Right ventricle myocardium superior (tissue), 1 donor: ENCODE measurements around the gene CDK5. TPM values are rescaled to one million over a fixed set of nuclear protein-coding genes. Genes with fewer than 3 reads are reported as not detected.
"Not testable (repeated sequence)": the region's sequence is repeated elsewhere in the genome, so short reads cannot be mapped to it uniquely, and the experiment has no call there.

Source experiments
- ATAC-seq: fragments of 200-7000 bp; cut with Tn5 transposase; one replicate; pipeline ENCODE4 v1.9.1; 2020; ENCODE audit warnings: mild to moderate bottlenecking; ENCODE audit not compliant: poor library complexity
- DNase-seq: peaks from one replicate; pipeline ENCODE4 v3.0.0-alpha.2; 2020
- intact Hi-C: fragments of 100-400 bp; cut with DNase I; formaldehyde crosslinking; loops from one replicate; pipeline ENCODE4 v1.11.2; 2022
- total RNA-seq: library from RNA; stranded (reverse); fragmentation: NEBNext Ultra II Directional; extraction: Animal tissue kit (Norgen Biotek cat#: 25700); gene quantifications from one replicate; pipeline ENCODE4 v1.2.1, GENCODE V29; 2021
- donor health status: DM: no; HTN: yes; CAD: no; lungs with severe emphysema.

CDK5 gene
- total RNA-seq, 1 donor from 2014 or later, result 6.3 TPM

DNA sequence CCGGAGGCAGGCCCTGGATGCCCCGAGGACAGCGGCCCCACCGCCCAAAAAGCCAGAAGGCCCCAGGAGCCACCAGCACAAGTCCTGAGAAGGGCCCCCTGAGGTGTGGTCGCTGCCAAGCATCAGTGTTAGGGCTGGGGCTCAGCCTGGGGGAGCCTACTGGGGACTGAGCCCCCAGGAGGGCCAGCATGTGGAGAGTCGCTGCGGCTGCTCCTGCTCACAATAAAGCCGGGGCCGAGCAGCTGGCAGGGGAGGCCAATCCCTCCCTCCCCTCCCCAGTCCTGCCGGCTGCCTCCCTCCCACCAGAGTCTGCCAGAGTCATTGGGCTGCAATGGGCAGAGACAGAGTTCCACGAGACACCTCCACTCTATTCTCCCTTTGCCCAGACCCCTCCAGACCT lies 12.4 kb downstream of the CDK5 start:
- no peak for ATAC-seq
- no peak for DNase-seq
- intact Hi-C loops, result no loop called here

DNA sequence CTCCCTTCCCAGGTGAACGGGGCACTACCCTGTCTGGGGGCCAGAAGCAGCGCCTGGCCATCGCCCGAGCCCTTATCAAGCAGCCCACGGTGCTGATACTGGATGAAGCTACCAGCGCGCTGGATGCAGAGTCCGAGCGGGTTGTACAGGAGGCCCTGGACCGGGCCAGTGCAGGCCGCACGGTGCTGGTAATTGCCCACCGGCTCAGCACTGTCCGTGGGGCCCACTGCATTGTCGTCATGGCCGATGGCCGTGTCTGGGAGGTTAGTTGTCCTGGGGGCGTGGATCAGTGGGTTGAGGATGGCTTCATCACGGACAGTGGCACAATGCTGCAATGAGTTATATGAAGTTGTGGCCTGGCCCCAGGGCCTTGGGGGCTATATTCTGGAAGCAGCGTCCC lies 13.7 kb downstream of the CDK5 start:
- intact Hi-C loops, result no loop called here
- ATAC-seq (no peak), DNase-seq (no peak)

DNA sequence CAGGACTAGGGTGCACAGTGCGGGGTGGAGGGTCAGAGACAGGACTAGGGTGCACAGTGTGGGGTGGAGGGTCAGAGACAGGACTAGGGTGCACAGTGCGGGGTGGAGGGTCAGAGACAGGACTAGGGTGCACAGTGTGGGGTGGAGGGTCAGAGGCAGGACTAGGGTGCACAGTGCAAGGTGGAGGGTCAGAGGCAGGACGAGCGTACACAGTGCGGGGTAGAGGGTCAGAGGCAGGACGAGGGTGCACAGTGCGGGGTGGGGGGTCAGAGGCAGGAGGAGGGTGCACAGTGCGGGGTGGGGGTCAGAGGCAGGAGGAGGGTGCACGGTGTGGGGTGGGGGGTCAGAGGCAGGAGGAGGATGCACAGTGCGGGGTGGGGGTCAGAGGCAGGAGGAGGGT lies 14.2 kb downstream of the CDK5 start:
- intact Hi-C loops, DNase-seq, ATAC-seq: not testable (repeated sequence)

DNA sequence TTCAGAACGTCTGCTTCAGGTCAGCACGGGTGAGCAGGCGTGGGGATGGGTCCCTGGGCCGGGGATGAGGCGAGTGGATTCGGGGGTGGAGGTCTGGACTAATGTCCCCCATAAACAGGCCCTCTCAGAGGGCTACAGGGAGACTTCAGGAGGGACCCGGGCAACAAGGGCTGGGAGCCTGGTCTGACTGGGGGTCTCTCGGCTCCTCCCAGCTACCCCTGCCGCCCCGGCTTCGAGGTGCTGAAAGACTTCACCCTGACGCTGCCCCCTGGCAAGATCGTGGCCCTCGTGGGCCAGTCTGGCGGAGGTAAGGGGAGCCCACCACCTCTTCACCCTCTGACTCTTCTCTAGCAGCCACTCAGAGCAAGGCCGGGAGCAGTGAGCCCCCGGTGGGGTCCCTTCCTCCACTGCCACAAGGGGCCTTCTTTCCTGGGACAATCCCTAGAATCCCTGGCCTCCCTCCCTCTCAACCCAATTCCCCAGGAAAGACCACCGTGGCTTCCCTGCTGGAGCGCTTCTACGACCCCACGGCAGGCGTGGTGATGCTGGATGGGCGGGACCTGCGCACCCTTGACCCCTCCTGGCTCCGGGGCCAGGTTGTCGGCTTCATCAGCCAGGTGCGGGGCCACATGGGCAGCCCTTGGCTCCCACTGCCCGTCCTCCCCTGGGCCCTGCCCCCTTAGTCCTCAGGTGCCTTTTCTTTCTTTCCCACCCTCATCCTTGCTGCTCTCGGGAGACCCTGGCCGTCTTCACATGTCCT lies 16.9 kb downstream of the CDK5 start:
- DNase-seq, result no peak
- intact Hi-C loops, result no loop called here
- no peak for ATAC-seq

DNA sequence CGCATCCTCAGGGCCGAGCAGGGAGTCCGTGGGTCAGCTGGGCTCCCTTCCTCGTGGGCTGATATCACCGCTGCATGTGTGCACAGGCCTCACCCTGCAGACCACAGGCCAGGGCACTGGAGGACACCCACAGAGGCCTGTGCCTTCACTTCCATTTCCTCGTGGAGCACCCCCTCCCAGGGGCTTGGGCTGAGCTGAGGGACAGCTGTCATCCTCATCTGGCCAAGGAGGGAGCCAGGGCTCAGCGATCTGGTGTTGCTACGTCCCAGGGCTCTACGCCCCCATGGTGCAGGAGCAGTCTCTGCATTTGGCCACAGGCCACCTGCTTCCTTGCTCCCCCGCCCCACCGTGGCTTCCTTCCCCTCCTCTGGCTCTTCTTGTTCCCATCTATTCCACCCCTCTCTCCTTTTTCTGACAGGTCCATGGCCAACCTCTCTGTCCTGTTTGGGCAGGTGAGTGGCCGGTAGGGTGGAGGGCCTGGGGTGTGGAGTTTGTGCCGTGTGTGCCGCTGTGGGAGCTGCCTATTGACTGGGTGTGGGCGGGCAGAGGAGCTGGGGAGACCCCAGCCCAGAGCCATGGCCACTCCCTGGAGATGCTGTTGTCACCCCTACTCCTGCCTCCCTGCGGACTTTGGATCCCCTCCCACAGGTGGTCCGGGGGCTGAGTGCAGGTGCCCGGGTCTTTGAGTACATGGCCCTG lies 17.7 kb downstream of the CDK5 start:
- intact Hi-C loops, result loop anchor here (10.0 kb wide), 1 partner anchor 75 kb away; no protein-coding TSS in a partner anchor
- DNase-seq (no peak), ATAC-seq (no peak)

DNA sequence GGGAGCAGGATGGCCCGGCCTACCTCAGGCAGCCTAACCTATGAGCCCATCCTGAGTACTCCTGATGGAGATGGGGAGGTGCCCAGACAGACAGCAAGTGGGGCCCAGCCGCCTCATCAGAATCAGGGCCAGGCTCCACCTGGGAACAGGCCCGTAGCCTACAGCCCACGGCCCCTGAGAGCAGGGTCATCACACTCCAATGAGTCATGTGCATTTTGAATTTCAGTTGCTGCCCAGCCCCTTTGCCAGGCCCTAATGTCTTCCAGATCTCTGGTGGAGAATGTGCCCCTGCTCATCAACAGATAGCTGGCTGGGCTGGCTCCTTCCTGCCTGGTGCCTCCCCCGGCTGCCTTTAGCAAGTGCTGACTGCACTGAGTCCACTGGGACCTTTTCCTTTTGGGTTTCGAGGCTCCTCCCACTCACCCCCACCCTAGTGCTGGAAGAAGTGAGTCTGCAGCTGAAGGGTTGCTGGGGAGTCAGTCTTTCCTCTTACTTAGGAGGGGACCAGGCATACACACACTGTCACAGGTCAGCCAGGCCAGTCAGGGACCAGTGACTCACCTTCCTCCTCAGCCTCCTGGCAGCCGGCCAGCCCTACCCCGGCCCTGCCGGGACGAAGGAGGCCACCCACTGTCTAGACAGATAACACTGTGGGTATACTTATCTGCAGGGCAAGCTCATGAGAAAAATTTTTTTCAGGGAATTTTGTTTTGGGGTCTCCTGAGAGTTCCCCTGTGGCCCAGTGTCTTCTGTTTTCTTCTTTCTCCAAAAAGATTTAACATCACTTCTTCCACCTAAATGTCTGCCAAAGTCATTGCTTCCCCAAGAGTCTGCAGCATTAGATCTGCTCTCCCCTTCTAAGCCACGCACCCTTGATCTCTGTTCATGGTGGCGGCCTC lies 18.5 kb downstream of the CDK5 start:
- peak; percentile 66 for DNase-seq
- peak; percentile 43 for ATAC-seq
- intact Hi-C loops, result loop anchor here (10.0 kb wide), 1 partner anchor 76 kb away; no protein-coding TSS in a partner anchor

DNA sequence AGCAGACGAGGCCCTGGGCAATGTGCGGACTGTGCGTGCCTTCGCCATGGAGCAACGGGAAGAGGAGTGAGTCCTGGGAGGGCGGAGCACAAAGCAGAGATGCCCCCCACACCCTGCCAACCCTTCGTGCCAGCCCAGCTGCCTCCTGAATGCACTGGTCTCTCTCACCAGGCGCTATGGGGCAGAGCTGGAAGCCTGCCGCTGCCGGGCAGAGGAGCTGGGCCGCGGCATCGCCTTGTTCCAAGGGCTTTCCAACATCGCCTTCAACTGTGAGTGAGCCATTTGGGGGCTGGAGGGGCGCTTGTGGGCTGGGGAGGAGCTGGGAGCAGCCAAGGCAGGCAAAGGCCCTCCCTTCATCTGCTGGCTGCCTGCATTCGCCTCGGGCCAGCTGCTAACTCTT lies 21.8 kb downstream of the CDK5 start:
- no peak for DNase-seq
- intact Hi-C loops, result loop anchor here (10.0 kb wide), 1 partner anchor 79 kb away; no protein-coding TSS in a partner anchor
- ATAC-seq, result no peak

DNA sequence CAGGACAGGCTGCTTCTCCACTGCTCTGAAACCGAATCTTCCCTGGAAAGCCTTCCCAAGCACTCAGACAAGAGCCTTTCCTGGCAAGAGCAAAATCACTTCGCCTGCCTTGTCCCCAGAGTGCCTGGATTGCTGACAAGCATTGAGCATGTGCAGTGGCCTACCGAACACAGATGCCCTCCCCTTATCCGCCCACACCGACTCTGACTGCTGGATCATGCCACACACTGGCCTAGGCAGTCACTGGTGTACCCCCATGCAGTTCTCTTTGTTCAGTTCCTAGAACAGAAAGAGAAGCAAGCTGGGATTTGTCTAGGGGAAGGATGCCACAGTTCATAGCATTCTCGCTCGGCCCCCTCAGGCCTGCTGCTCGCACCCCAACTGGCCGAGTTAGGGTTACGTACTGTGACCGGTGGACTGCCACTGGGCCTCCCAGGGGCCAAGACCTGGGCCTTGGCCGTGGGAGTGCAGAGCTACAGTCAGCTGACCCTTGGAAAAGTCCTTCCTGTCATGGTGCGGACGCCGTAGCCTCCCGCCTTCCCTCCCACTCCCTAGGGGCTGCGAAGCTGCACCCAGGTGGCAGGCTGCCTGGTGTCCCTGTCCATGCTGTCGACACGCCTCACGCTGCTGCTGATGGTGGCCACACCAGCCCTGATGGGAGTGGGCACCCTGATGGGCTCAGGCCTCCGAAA lies 22.5 kb downstream of the CDK5 start:
- intact Hi-C loops, result loop anchor here (10.0 kb wide), 1 partner anchor 80 kb away; no protein-coding TSS in a partner anchor
- DNase-seq (no peak), ATAC-seq (peak; percentile 71)

DNA sequence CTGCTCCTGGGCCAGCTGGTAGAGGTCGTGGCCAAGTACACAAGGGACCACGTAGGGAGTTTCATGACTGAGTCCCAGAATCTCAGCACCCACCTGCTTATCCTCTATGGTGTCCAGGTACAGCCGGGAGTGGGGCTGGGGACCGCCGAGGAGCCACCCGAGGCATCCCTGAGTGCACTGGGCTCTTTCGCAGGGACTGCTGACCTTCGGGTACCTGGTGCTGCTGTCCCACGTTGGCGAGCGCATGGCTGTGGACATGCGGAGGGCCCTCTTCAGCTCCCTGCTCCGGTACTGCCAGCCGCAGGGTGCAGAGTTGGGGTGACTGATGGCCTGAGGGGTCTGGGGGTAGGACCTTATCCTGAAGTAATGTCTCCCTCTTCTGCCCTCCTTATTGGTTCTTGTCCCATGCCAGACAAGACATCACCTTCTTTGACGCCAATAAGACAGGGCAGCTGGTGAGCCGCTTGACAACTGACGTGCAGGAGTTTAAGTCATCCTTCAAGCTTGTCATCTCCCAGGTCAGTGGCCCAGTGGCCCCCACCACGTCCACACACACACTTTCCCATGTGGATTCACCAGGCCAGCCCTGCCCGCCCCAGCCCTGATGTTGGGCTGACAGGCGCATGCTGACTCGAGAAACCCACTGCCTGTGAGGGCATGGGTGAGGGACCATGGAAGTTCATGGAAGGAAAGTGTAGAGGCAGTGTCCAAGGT lies 23.2 kb downstream of the CDK5 start:
- DNase-seq (no peak), ATAC-seq (no peak)
- intact Hi-C loops, result loop anchor here (10.0 kb wide), 1 partner anchor 80 kb away; no protein-coding TSS in a partner anchor

DNA sequence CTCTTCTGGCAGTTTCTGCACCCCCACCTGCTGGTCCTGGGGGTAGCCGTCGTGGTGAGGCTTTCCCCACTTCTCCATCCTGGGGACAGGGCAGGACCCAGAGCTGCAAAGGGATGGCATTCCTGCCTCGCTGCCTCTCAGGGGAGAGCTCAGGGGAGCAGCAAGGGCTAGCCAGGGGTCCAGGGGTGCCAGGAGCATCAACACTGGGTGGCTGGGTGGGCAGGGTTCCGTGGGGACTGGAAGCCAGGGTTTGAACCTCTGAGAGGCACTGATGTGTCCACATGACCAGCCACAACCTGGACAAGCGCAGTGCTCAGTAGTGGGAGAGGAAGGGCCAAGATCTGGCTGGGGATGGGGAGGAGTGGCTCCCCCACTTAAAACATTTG lies 23.8 kb downstream of the CDK5 start:
- DNase-seq, result no peak
- no peak for ATAC-seq
- intact Hi-C loops, result loop anchor here (10.0 kb wide), 1 partner anchor 81 kb away; no protein-coding TSS in a partner anchor

DNA sequence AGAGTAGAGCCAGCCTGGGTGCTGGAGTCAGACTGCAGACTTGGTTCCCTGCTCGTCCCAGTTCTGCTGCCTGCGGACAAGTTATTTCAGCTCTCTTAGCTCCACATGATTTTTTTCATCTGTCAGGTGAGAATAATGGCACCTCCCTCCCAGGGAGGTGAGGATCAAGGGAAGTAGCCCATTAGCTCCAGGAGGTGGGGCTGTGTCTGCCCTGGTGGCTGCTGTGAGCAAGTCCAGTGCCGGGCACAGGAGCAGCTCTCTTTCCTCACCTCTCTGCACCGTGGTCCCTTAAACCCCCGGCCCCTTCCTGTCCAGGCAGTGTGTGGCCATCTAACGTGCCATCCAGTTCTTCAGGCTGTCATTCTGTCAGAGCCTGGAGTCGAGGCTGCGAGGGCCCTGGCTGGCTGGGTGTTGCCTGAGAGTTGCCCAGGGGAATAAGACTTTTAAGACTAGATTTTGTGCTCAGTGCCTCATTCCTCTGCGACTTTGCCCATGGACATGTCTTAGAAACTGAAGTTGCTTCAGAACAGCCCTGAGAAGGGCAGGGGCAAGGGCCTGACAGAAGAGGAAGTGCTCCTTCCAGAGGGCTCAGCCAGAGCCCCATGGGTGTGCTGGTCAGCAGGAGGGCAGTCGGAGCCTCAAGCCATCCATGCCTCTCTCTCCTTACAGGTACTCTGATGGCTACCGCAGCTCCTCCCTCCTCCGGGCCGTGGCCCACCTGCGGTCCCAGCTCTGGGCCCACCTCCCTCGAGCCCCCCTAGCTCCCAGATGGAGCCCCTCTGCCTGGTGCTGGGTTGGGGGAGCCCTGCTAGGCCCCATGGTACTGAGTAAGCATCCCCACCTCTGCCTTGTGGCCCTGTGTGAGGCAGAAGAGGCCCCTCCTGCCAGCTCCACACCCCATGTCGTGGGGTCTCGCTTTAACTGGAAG lies 24.5 kb downstream of the CDK5 start:
- no peak for ATAC-seq
- intact Hi-C loops, result loop anchor here (10.0 kb wide), 1 partner anchor 82 kb away; no protein-coding TSS in a partner anchor
- DNase-seq, result no peak

DNA sequence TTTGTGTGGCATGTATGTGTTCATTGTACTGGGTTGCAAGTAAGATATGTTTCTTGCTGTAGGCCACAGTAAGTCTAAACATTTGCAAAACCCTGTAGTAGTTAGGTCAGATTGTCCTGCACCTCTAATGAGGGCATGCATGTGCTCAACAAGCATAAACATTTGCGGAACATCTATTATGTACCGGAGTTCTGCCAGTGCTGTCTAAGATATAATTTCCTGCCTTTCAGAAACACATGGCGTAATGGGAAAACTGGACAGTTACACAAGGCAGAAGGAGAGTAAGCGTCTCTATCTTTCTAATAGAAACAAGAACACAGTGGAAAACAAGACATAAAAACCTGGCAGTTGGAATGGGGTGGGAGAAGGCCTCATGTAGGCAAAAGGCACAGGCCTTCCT lies 26.7 kb downstream of the CDK5 start:
- DNase-seq (no peak), ATAC-seq (no peak)
- intact Hi-C loops, result loop anchor here (10.0 kb wide), 1 partner anchor 84 kb away; no protein-coding TSS in a partner anchor

DNA sequence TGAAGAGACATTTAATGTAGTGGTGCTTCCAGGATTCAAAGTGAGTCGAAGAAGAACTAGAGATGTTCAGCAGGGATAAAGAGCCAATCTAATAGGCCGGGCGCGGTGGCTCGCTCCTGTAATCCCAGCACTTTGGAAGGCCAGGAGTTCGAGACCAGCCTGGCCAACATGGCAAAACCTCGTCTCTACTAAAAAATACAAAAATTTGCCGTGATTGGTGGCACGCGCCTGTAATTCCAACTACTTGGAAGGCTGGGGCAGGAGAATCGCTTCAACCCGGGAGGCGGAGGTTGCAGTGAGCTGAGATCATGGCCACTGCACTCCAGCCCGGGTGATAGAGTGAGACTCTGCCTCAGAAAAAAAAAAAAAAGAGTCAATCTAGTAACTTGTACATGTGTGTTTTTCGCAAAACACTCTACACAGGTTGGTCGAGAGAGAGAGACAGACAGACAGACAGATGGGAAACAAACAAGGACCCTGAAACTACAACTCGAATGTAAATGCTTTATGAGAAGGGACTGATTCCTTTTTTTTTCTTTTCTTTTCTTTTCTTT lies 28.7 kb downstream of the CDK5 start:
- intact Hi-C loops, result no loop called here
- ATAC-seq, result no peak

DNA sequence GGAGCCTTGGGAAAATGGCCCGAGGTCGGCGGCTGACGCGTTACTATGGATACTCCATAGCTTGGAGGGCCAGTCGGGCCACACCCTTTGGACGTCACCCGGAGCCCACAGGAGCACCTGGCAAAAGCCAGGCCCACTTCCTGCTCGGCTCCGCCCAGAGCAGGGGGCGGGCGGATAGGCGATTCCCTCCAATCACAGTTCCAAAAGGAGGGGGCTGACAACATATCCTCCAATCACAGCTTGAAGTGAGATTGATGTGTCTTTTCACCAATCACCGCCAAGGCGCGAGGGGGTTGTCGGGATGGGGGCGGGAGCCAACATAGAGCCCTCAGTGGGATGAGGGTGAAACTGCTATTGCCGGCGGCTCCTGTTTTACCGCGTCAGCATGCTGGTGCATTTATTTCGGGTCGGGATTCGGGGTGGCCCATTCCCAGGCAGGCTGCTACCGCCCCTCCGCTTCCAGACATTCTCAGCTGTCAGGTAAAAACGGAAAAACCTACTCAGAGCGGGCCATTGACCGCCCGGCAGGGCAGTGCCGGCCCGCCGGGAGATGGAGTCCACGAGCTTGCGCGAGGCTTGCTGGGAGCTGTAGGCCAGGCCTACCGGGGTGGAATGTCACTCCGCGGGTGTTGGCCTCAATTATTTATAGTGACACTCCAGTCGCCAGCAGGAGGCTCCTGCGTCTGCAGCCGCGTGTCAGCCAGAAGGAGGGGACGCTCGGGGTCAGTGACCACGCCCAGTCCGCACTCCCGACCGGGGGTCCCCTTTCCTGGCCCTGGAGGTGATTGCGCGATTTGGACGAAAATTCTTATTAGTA lies 29.4 kb downstream of the CDK5 start, which contains the start of gene ABCB8:
ABCB8 (plus strand) TSS at position 320 of the 817 bp plus-strand sequence; CDS start at position 386, 66 bp downstream.
- DNase-seq (peak; percentile 97), ATAC-seq (peak; percentile 98)
- intact Hi-C loops, result no loop called here

More for the DNA sequence above, 28.7 kb downstream of the CDK5 start:
- DNase-seq, result no peak

DNA sequence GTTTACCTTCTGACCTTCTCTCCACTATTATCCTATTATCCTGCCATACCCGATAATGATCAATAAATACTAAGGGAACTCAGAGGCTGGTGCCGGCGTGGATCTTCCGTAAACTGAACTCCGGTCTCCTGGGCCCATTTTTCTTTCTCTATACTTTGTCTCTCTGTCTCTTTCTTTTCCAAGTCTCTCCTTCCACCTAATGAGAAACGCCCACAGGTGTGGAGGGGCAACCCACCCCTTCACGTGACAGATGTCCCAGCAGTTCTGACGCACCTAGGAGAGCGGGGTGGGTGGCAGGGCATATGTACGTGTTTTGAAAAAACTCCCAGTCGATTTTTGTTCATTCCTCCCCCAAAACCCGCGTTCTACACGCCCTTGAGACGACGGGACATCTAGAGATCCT lies 30.0 kb downstream of the CDK5 start:
- DNase-seq, intact Hi-C loops, ATAC-seq: not testable (repeated sequence)
